NCI-H82 (cell line): ENCODE measurements around the gene COQ10A.
A peak's percentile ranks its signal among the peaks of the same experiment; 100 is the strongest.

Experiments used
- DNase-seq: peaks from one replicate; lab custom pipeline; 2025; lab: John Stamatoyannopoulos, UW

The COQ10A gene

GRCh38 chr12:56266693-56267442 lies at the start of gene COQ10A:
Gene COQ10A, plus strand, starts transcription at chr12:56266942. Its CDS starts 177 bp downstream, at chr12:56267119.
- DNase-seq, result peak; percentile 96

DNA sequence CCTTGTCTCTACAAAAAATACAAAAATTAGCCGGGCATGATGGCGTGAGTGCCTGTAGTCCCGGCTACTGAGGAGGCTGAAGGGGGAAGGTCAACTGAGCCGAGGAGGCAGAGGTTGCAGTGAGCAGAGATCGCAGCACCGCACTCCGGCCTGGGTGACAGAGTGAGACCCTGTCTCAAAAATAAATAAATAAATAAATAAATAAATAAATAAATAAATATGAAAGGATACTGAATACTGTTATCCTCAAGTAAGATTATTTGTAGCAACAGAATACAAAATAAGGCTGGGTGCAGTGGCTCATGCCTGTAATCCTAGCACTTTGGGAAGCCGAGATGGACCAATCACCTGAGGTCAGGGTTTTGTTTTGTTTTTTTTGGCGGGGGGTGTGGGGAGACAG lies 46.9 kb upstream of the COQ10A start:
- DNase-seq, result no peak

- peak; percentile 57 for DNase-seq
Measured at GRCh38 chr12:56220611-56221231, 46.0 kb upstream of the COQ10A start.

DNA sequence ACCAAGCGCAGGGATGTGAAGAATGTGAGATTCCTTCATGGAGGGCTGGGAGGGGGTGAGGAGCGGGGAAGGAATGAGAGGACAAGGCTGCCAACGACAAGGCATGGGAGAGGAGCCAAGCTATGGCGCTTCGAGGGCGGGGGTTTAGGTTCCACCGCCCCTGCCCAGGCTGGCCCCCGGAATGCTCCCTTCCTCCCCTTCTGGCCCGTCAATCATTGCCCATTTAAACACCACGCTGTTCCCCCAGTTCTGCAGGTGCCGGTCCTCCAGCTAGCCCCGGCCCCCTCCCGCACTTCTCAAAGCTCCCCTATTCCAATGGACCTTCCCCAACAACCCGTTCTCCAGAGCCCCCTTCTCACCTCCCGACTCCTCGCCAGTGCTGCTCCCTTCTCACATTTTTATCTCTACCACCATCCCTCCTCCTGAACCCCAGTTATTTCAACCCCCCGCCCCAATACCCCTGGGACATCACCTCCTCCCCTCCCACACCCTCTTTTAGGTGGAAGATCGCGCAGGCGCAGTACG lies 45.4 kb upstream of the COQ10A start:
- DNase-seq, result peak; percentile 57

GRCh38 chr12:56221757-56222530 lies 44.8 kb upstream of the COQ10A start, which contains the start of gene RNF41:
Gene RNF41, minus strand, starts transcription at chr12:56221922. Its CDS starts 7,875 bp downstream, at chr12:56214047.
- DNase-seq, result peak; percentile 99

- DNase-seq, result peak; percentile 74
Measured at GRCh38 chr12:56222531-56222895, 44.2 kb upstream of the COQ10A start.

DNA sequence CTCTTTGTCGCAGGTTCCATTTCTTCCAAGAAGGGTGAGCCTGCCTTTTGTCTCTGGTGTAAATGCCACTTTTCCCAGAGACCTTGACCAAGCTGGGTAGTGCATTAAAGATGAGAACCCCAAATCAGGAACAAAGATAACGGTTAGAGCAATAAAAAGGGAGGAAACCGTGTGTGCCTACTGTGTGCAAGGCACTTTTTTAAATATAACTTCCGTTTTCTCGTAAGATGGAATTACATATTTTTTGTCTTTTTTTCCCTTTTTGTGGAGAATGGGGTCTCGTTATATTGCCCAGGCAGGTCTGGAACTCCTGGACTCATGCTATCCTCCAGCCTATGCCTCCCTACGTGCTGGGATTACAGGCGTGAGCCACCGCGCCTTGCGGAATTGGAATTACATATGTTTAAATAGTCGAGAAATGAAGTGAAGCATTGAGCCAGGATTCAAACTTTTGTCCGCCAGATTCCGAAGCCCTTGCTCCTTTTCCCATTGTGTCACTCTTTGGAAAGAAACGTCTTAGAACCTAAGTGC lies 43.1 kb upstream of the COQ10A start:
- DNase-seq, result no peak

DNA sequence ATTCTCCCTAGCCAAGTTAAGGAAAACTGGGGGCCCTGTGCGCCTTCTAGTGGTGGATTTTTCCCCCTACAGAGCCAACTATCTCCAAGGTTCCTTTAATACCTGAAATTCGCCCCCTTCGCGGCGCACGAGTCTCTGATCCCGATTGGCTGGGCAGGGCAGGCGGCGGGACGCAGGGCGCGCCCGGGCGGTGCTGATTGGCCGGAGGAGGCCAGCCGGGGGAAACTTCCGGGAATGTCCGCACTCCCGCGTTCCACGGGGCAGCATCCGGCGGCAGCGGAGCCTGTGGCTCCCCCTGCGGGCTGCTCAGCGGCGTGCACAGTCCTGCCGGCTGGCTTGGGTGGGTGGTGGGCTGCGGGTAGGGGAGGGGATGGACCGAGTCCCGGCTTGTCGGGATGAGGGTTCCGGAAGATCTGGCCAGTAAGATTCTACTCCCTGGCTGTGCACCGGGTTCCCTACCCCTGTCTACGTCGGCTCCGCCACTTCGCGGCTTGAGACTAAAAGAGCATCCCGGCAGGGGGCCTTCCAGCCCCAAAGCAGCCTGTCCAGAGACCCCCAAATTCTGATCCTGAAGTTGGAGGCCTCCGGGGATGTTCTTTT lies 42.5 kb upstream of the COQ10A start, which contains the start of gene NABP2:
Gene NABP2, plus strand, starts transcription at position 241 of the 600 bp plus-strand sequence. CDS start 515 bp downstream, outside the sequence.
- peak; percentile 99 for DNase-seq

- DNase-seq, result no peak
Measured at GRCh38 chr12:56224954-56225353, 41.8 kb upstream of the COQ10A start.

GRCh38 chr12:56229082-56229481 lies 37.7 kb upstream of the COQ10A start:
- no peak for DNase-seq

GRCh38 chr12:56229916-56230431 lies 36.8 kb upstream of the COQ10A start, which contains the start of gene SLC39A5:
Gene SLC39A5, plus strand, starts transcription at chr12:56230051. Its CDS starts 1,224 bp downstream, at chr12:56231275.
- DNase-seq, result no peak

- peak; percentile 34 for DNase-seq
Measured at GRCh38 chr12:56230432-56231183, 36.1 kb upstream of the COQ10A start.

DNA sequence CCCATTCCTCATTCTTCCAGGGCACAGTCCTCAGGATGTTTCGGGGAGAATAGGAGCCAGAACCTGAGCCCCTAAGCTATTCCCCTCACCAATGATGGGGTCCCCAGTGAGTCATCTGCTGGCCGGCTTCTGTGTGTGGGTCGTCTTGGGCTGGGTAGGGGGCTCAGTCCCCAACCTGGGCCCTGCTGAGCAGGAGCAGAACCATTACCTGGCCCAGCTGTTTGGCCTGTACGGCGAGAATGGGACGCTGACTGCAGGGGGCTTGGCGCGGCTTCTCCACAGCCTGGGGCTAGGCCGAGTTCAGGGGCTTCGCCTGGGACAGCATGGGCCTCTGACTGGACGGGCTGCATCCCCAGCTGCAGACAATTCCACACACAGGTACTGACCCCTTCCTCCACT lies 35.6 kb upstream of the COQ10A start:
- DNase-seq, result no peak

DNA sequence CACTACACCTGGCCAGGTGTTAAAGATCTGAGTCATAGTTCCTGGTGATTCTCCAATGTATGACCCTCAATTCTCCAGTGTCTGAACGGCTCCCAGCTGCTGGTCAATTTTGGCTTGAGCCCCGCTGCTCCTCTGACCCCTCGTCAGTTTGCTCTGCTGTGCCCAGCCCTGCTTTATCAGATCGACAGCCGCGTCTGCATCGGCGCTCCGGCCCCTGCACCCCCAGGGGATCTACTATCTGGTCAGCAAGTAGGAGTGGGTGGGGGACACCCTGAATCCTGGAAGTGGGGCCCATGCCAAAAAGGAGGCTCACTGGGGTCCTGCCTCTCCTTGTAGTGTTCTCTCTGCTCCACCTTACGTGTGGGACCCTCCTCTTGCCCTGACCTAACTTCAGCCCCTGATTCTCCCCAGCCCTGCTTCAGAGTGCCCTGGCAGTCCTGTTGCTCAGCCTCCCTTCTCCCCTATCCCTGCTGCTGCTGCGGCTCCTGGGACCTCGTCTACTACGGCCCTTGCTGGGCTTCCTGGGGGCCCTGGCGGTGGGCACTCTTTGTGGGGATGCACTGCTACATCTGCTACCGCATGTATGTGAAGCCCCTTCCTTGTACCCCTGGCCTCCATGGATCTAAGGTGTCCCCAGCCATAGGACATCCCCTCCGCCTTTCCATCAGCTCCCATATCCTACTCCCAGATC lies 31.9 kb upstream of the COQ10A start:
- no peak for DNase-seq

GRCh38 chr12:56236091-56236490 lies 30.7 kb upstream of the COQ10A start:
- DNase-seq, result no peak

DNA sequence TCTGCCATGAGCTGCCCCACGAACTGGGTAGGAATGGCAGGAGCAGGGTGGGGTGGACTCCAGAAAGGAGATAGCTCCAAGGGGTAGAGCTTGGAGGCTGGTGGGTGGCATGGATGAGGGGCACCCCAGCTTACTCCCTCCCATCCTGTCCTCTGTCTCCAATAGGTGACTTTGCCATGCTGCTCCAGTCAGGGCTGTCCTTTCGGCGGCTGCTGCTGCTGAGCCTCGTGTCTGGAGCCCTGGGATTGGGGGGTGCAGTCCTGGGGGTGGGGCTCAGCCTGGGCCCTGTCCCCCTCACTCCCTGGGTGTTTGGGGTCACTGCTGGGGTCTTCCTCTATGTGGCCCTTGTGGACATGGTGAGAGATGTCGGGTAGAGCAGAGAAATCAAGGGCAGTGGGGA lies 29.8 kb upstream of the COQ10A start:
- no peak for DNase-seq

GRCh38 chr12:56237552-56237951 lies 29.2 kb upstream of the COQ10A start:
- DNase-seq, result no peak

- DNase-seq, result no peak
Measured at GRCh38 chr12:56241424-56242303, 25.1 kb upstream of the COQ10A start.

DNA sequence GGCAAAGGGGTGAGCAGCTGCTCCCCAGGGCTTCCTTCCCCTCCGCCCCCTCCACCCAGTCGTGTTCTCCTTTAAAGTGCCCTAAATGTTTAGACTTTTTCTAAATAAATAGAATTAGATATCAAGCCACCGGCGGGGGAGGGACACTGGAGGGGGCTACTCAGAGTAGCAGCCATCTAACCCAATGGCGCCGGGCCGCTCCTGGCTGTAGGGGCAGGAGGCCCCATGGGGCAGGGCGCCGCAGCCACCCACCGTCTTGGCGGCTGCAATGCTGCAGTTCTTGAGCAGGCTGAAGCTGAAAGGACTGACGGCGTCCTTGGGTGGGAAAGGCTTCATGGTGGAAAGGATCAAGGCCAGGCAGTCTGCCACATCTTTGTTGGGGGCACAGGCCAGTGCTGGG lies 23.8 kb upstream of the COQ10A start:
- no peak for DNase-seq
